Body of pancreas (tissue), 4 donors: ENCODE results near the gene ZMPSTE24. TPM values are rescaled to one million over a fixed set of nuclear protein-coding genes. Genes with fewer than 3 reads are reported as not detected.

Experiments
- ATAC-seq: fragments of 150-250 bp; one replicate; pipeline ENCODE4 v1.9.1; 2016
- DNase-seq, 4 donors: peaks; one replicate each; pipeline ENCODE4 v3.0.0-alpha.2; 2019
- H3K27ac ChIP-seq, 4 donors: fragments of 200-600 bp; sonication (generic); 1 replicate in 3 of 4; 2 replicates in 1 of 4; pipeline versions ENCODE4 v1.5.1 to v1.6.1; 2016 to 2019; ENCODE audit warnings: mild to moderate bottlenecking in 1 of 4, mixed read lengths in 1 of 4, moderate library complexity in 1 of 4
- H3K27me3 ChIP-seq, 2 donors: fragments of 200-600 bp; sonication (generic); one replicate each; pipeline ENCODE4 v1.6.0; 2016; ENCODE audit warnings: mild to moderate bottlenecking in 1 of 2
- H3K36me3 ChIP-seq, 2 donors: fragments of 200-600 bp; sonication (generic); replicated peaks in 1 of 2; 2 replicates each; pipeline ENCODE4 v1.5.1; 2016; ENCODE audit warnings: low read depth in 2 of 2; ENCODE audit not compliant: insufficient read depth in 1 of 2
- H3K4me1 ChIP-seq: fragments of 200-600 bp; sonication (generic); one replicate; pipeline ENCODE4 v1.6.0; 2016
- H3K4me3 ChIP-seq, 2 donors: fragments of 200-600 bp; sonication (generic); 1 replicate in 1 of 2; 2 replicates in 1 of 2; pipeline ENCODE4 v1.5.1; 2016 to 2019
- H3K9me3 ChIP-seq, 3 donors: fragments of 200-600 bp; sonication (generic); 1 replicate in 2 of 3; 2 replicates in 1 of 3; pipeline ENCODE4 v1.5.1; 2016
- CTCF ChIP-seq, 7 experiments: fragments of 450-650 bp in 4 of 7; fragments of 200-600 bp in 3 of 7; sonication (generic) in 3 of 7; IDR thresholded peaks; one replicate each; pipeline ENCODE4 v1.5.1; 2016 to 2019; ENCODE audit warnings: antibody characterized with exemption in 7 of 7
- POLR2A ChIP-seq, 3 donors: fragments of 450-650 bp; IDR thresholded peaks; one replicate each; pipeline ENCODE4 v1.6.1; 2016; ENCODE audit warnings: antibody characterized with exemption in 3 of 3, mild to moderate bottlenecking in 2 of 3
- WGBS, 2 donors: methylation state at CpG; one replicate each; pipeline ENCODE4 v1.1.5; 2017; 5-methylcytosine and 5-hydroxymethylcytosine counted together
- intact Hi-C: fragments of 100-400 bp; cut with DNase I; formaldehyde crosslinking; loops from one replicate; pipeline ENCODE4 v1.15.1; 2023
- total RNA-seq, 2 donors: library from RNA; depleted of rRNA; stranded (reverse); fragments of >200 nt; gene quantifications; one replicate each; pipeline ENCODE4 v1.1.0, GENCODE V29; 2016

The ZMPSTE24 gene
- total RNA-seq, 2 donors from 2014 or later = 20.8 to 25.7 TPM

GRCh38 chr1:40301541-40302299, 43.7 kb downstream of the ZMPSTE24 start:
- no peaks in the 10 kb centered on the region for H3K9me3 ChIP-seq
- 82 to 85% methylated on average over 11 to 12 of the region's 12 CpGs for WGBS, 2 donors
- DNase-seq = no peak
- TF ChIP-seq POLR2A (IDR thresholded peaks at IDR 0.05) = no peak
- TF ChIP-seq CTCF (IDR thresholded peaks at IDR 0.05) = no peak
- H3K27ac ChIP-seq = no peak overlapping the region
- no peaks in the 10 kb centered on the region for H3K36me3 ChIP-seq
- no peaks in the 10 kb centered on the region for H3K4me1 ChIP-seq
- no peaks in the 10 kb centered on the region for H3K27me3 ChIP-seq
- H3K4me3 ChIP-seq = no peak overlapping the region
- no peak for ATAC-seq
- intact Hi-C loops = no loop called here

- TF ChIP-seq POLR2A (IDR thresholded peaks at IDR 0.05) = no peak
- TF ChIP-seq CTCF (IDR thresholded peaks at IDR 0.05) = no peak
- DNase-seq (no peak), ATAC-seq (no peak)
- WGBS, 2 donors = 81 to 84% methylated on average over 11 of the region's 13 CpGs
- Histone ChIP-seq H3K9me3 (no peaks in the 10 kb centered on the region), H3K4me3 (no peak overlapping the region), H3K36me3 (no peaks in the 10 kb centered on the region), H3K4me1 (no peaks in the 10 kb centered on the region), H3K27ac (no peak overlapping the region), H3K27me3 (no peaks in the 10 kb centered on the region)
- intact Hi-C loops = no loop called here
Observed at GRCh38 chr1:40302475-40302874, 44.4 kb downstream of the ZMPSTE24 start.

- WGBS, 2 donors = 40 to 74% methylated on average over 1 to 20 of the region's 38 CpGs
- ATAC-seq (no peak), DNase-seq (no peak)
- TF ChIP-seq CTCF (IDR thresholded peaks at IDR 0.05) (no peak), POLR2A (IDR thresholded peaks at IDR 0.05) (no peak)
- Histone ChIP-seq H3K4me1 (no peaks in the 10 kb centered on the region), H3K9me3 (no peaks in the 10 kb centered on the region), H3K4me3 (no peak overlapping the region), H3K36me3 (no peaks in the 10 kb centered on the region), H3K27me3 (no peaks in the 10 kb centered on the region), H3K27ac (no peak overlapping the region)
- intact Hi-C loops = no loop called here
Observed at GRCh38 chr1:40303051-40303771, 45.2 kb downstream of the ZMPSTE24 start.

GRCh38 chr1:40303790-40304189, 45.8 kb downstream of the ZMPSTE24 start:
- DNase-seq (no peak), ATAC-seq (no peak)
- Histone ChIP-seq H3K27ac (no peak overlapping the region), H3K27me3 (no peaks in the 10 kb centered on the region), H3K4me1 (no peaks in the 10 kb centered on the region), H3K9me3 (no peaks in the 10 kb centered on the region), H3K4me3 (no peak overlapping the region), H3K36me3 (no peaks in the 10 kb centered on the region)
- 54 to 72% methylated on average over 22 to 25 of the region's 33 CpGs for WGBS, 2 donors
- intact Hi-C loops = no loop called here
- no peak for TF ChIP-seq CTCF (IDR thresholded peaks at IDR 0.05)
- TF ChIP-seq POLR2A (IDR thresholded peaks at IDR 0.05) = no peak
